Tibial artery (tissue), 4 donors: ENCODE results near the gene GSK3B.
"Not testable (repeated sequence)": the region's sequence is repeated elsewhere in the genome, so short reads cannot be mapped to it uniquely, and the experiment has no call there.

ENCODE experiments used
- DNase-seq, 2 donors: peaks; one replicate each; pipeline ENCODE4 v3.0.0-alpha.2; 2019
- H3K27ac ChIP-seq, 2 donors: fragments of 200-600 bp; sonication (generic) in 1 of 2; 1 replicate in 1 of 2; 2 replicates in 1 of 2; pipeline ENCODE4 v1.5.1; 2018 to 2019; ENCODE audit warnings: mild to moderate bottlenecking in 1 of 2
- H3K27me3 ChIP-seq, 2 donors: fragments of 200-600 bp; sonication (generic) in 1 of 2; one replicate each; pipeline versions ENCODE4 v1.5.1 to v1.6.0; 2016 to 2019
- H3K36me3 ChIP-seq, 3 donors: fragments of 200-600 bp; sonication (generic) in 2 of 3; one replicate each; pipeline ENCODE4 v1.5.1; 2016 to 2019; ENCODE audit warnings: mild to moderate bottlenecking in 2 of 3
- H3K4me1 ChIP-seq, 4 donors: fragments of 200-600 bp; sonication (generic) in 2 of 4; 1 replicate in 3 of 4; 2 replicates in 1 of 4; pipeline ENCODE4 v1.5.1; 2016 to 2019
- H3K4me3 ChIP-seq, 2 donors: fragments of 200-600 bp; sonication (generic) in 1 of 2; 1 replicate in 1 of 2; 2 replicates in 1 of 2; pipeline ENCODE4 v1.5.1; 2018 to 2019; ENCODE audit warnings: mild to moderate bottlenecking in 2 of 2
- H3K9me3 ChIP-seq, 3 donors: fragments of 200-600 bp; sonication (generic) in 1 of 3; one replicate each; pipeline ENCODE4 v1.5.1; 2016 to 2019
- intact Hi-C: fragments of 100-400 bp; cut with DNase I; formaldehyde crosslinking; loops from one replicate; pipeline ENCODE4 v1.15.0; 2023; ENCODE audit warnings: low total_unique reads
- TF ChIP-seq, protein P1 (sequence below), 2 experiments: fragments of 200-600 bp in 1 of 2; fragments of 450-650 bp in 1 of 2; IDR thresholded peaks; one replicate each; pipeline ENCODE4 v1.5.1; 2017 to 2019; ENCODE audit warnings: antibody characterized with exemption in 2 of 2, mild to moderate bottlenecking in 1 of 2, moderate library complexity in 1 of 2

The GSK3B gene

DNA sequence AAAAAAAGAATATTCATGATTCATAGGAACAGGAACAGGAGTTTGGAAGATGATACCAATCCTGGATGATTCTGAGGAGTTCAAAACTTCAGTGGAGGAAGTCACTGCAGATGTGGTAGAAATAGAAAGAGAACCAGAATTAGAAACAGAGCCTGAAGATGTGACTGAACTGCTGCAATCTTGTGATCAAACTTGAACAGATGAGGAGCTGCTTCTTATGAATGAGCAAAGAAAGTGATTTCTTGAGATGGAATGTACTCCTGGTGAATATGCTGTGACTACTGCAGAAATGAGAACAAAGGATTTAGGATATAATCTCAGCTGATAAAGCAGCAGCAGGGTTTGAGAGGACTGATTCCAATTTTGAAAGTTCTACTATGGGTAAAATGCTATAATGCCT lies 72.7 kb downstream of the GSK3B start:
- Histone ChIP-seq H3K4me3 (no peak overlapping the region), H3K27ac (no peak overlapping the region), H3K36me3 (no peaks in the 10 kb centered on the region), H3K9me3 (no peaks in the 10 kb centered on the region), H3K4me1 (peaks cover 0 to 34% (median 12%) of the 10 kb centered on the region in 4 donors), H3K27me3 (no peaks in the 10 kb centered on the region)
- TF ChIP-seq, protein P1, sequence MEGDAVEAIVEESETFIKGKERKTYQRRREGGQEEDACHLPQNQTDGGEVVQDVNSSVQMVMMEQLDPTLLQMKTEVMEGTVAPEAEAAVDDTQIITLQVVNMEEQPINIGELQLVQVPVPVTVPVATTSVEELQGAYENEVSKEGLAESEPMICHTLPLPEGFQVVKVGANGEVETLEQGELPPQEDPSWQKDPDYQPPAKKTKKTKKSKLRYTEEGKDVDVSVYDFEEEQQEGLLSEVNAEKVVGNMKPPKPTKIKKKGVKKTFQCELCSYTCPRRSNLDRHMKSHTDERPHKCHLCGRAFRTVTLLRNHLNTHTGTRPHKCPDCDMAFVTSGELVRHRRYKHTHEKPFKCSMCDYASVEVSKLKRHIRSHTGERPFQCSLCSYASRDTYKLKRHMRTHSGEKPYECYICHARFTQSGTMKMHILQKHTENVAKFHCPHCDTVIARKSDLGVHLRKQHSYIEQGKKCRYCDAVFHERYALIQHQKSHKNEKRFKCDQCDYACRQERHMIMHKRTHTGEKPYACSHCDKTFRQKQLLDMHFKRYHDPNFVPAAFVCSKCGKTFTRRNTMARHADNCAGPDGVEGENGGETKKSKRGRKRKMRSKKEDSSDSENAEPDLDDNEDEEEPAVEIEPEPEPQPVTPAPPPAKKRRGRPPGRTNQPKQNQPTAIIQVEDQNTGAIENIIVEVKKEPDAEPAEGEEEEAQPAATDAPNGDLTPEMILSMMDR (IDR thresholded peaks at IDR 0.05) = no peak
- intact Hi-C loops = no loop called here
- DNase-seq = no peak

DNA sequence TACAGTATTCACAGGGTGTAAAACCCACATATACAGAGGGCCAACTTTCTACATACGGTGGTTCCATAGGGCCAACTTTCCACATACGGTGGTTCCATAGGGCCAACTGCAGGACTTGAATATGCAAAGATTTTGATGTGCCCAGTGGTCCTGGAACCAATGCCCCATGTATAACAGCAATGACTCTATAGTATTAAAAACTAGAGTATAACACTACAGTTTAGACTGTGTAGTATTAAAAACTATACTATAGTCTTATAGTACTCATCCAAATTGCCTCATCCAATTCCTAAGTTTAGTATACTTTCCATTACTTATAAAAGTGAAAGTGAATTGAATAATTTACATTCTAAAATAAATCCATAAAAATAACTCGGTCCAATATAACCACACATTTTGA lies 75.9 kb downstream of the GSK3B start:
- no peak for DNase-seq
- TF ChIP-seq, protein P1 (IDR thresholded peaks at IDR 0.05) = no peak
- Histone ChIP-seq H3K27ac (no peak overlapping the region), H3K9me3 (no peaks in the 10 kb centered on the region), H3K4me1 (peaks cover 0 to 47% (median 13%) of the 10 kb centered on the region in 4 donors), H3K4me3 (no peak overlapping the region), H3K27me3 (no peaks in the 10 kb centered on the region), H3K36me3 (no peaks in the 10 kb centered on the region)
- intact Hi-C loops = no loop called here

DNA sequence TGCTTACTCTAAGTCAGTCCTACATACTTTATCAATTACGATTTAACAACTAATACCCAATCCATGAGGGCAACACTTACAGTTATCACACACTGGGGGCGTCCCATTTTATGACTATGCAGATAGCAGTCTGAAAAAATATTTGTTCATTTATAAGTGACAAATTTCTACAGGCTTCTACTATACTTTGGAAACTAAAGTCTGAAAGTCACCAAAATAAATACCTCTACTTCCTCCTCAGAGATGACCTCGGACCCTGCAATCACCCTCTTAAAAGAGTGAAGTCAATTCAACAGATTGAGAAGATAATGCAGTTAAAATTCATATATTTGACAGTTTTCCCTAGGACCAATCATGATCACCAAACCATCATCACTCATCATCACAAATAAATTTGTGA lies 76.6 kb downstream of the GSK3B start:
- Histone ChIP-seq H3K27ac (no peak overlapping the region), H3K36me3 (no peaks in the 10 kb centered on the region), H3K4me1 (peaks cover 0 to 53% (median 13%) of the 10 kb centered on the region in 4 donors), H3K9me3 (no peaks in the 10 kb centered on the region), H3K4me3 (no peak overlapping the region), H3K27me3 (no peaks in the 10 kb centered on the region)
- DNase-seq = no peak
- intact Hi-C loops = no loop called here
- TF ChIP-seq, protein P1 (IDR thresholded peaks at IDR 0.05) = no peak

DNA sequence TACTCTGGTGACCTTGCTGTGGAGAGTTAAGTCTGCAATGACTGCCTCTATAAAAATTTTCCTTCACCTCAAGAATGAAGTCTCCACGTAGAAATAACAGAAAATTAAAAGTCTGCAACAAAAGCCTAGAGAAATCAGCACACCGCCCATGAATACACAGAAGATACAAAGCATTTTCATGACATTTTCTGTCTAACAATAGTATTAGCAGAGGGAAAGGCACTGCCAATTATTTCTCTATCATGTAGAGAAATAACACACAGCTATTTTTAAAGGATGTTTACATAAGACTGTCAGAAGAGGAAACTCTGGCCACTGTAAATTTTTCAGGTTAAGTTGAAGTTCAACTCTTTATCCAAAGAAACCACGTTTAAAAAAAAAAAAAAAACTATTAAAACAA lies 80.8 kb downstream of the GSK3B start:
- intact Hi-C loops = no loop called here
- no peaks in the 10 kb centered on the region for H3K27me3 ChIP-seq
- H3K27ac ChIP-seq = no peak overlapping the region
- no peak for DNase-seq
- no peaks in the 10 kb centered on the region for H3K36me3 ChIP-seq
- H3K4me1 ChIP-seq = peaks cover 0 to 58% (median 14%) of the 10 kb centered on the region in 4 donors
- no peaks in the 10 kb centered on the region for H3K9me3 ChIP-seq
- TF ChIP-seq, protein P1 (IDR thresholded peaks at IDR 0.05) = no peak
- H3K4me3 ChIP-seq = no peak overlapping the region

DNA sequence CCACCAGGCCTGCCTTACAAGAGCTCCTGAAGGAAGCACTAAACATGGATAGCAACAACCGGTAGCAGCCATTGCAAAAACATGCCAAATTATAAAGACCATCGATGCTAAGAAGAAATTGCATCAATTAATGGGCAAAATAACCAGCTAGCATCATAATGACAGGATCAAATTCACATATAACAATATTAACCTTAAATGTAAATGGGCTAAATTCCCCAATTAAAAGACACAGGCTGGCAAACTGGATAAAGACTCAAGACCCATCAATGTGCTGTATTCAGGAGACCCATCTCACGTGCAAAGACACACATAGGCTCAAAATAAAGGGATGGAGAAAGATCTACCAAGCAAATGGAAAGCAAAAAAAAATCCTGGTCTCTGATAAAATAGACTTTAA lies 88.5 kb downstream of the GSK3B start:
- H3K27me3 ChIP-seq, H3K36me3 ChIP-seq, intact Hi-C loops: not testable (repeated sequence)

DNA sequence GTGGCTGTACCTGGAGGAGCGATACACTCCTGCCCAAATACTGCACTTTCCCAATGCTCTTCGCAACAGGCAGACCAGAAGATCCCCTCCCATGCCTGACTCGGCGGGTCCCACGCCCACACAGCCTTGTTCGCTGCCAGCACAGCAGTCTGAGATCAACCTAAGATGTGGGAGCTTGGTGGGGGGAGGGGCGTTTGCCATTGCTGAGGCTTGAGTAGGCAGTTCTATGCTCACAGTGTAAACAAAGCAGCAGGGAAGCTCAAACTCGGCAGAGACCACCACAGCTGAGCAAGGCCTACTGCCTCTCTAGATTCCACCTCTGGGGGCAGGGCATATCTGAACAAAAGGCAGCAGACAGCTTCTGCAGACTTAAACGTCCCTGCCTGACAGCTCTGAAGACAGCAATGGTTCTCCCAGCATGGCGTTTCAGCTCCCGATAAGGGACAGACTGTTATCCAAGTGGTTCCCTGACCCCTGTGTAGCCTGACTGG lies 90.2 kb downstream of the GSK3B start:
- H3K36me3 ChIP-seq, H3K27me3 ChIP-seq, H3K4me1 ChIP-seq, intact Hi-C loops, H3K4me3 ChIP-seq, H3K27ac ChIP-seq, DNase-seq, H3K9me3 ChIP-seq: not testable (repeated sequence)

More for the DNA sequence above, 88.5 kb downstream of the GSK3B start:
- not testable (repeated sequence) for DNase-seq, H3K9me3 ChIP-seq, H3K4me3 ChIP-seq, H3K27ac ChIP-seq, H3K4me1 ChIP-seq

DNA sequence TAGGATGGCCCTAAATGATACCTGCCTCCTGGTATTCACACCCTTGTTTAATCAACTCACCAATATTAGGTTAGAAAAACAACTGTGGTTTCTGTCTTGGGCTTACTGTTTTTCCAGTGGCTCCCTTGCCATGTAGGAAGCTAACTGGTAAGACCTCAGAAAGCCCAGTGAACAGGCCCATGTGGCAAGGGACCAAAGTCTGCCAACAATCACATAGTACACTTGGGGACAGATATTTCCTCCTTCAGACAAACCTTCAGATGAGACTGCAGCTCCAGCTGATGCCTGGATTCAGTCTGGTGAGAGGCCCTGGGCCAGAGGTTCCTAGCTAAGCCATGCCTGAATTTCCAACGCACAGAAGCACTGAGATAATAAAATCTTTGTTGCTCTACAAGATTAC lies 96.1 kb downstream of the GSK3B start:
- TF ChIP-seq, protein P1 (IDR thresholded peaks at IDR 0.05) = no peak
- no peak overlapping the region for H3K4me3 ChIP-seq
- no peak overlapping the region for H3K27ac ChIP-seq
- peaks cover 0 to 16% (median 5%) of the 10 kb centered on the region in 3 donors for H3K36me3 ChIP-seq
- no peak for DNase-seq
- intact Hi-C loops = loop anchor here (5.0 kb wide), 1 partner anchor 504 kb away; no protein-coding TSS in a partner anchor
- H3K9me3 ChIP-seq = no peaks in the 10 kb centered on the region
- H3K4me1 ChIP-seq = peaks cover 0 to 6% (median 0%) of the 10 kb centered on the region in 4 donors
- H3K27me3 ChIP-seq = no peaks in the 10 kb centered on the region
